SK-N-SH treated with all-trans-retinoic acid at 6 μM for 48 hours (cell line): ENCODE results near the gene CLDN5.

Source experiments
- ATAC-seq: fragments of 200-7000 bp; cut with Tn5 transposase; 3 replicates; pipeline ENCODE4 v1.9.1; 2020; ENCODE audit warnings: mild to moderate bottlenecking, moderate library complexity
- ARNTL ChIP-seq: fragments of 450-650 bp; formaldehyde crosslinking; IDR thresholded peaks from 2 replicates; pipeline ENCODE4 v1.5.0; 2020; ENCODE audit warnings: low read depth, mild to moderate bottlenecking, moderate library complexity, borderline replicate concordance
- BACH2 ChIP-seq: fragments of 250-450 bp; sonication (Bioruptor Pico); IDR thresholded peaks from 2 replicates; pipeline ENCODE4 v1.9.0; 2021; ENCODE audit warnings: mild to moderate bottlenecking, borderline replicate concordance
- CREB5 ChIP-seq: fragments of 250-450 bp; sonication (Bioruptor Pico); IDR thresholded peaks from 2 replicates; pipeline ENCODE4 v1.5.1; 2020; ENCODE audit warnings: low read depth, mild to moderate bottlenecking, moderate library complexity
- CSDC2 ChIP-seq: fragments of 250-450 bp; sonication (Bioruptor Pico); IDR thresholded peaks from 2 replicates; pipeline ENCODE4 v1.5.0; 2020; ENCODE audit warnings: mild to moderate bottlenecking, moderate library complexity
- CSRNP3 ChIP-seq: fragments of 250-450 bp; sonication (Bioruptor Pico); IDR thresholded peaks from 2 replicates; pipeline ENCODE4 v1.5.1; 2021; ENCODE audit warnings: mild to moderate bottlenecking, moderate library complexity
- ESRRG ChIP-seq: fragments of 250-450 bp; sonication (Bioruptor Pico); IDR thresholded peaks from 2 replicates; pipeline ENCODE4 v1.6.1; 2021; ENCODE audit warnings: mild to moderate bottlenecking
- GLIS3 ChIP-seq: fragments of 250-450 bp; sonication (Bioruptor Pico); IDR thresholded peaks from 2 replicates; pipeline ENCODE4 v1.5.0; 2020; ENCODE audit warnings: mild to moderate bottlenecking, moderate library complexity
- ISL1 ChIP-seq: fragments of 250-450 bp; sonication (Bioruptor Pico); IDR thresholded peaks from 2 replicates; pipeline ENCODE4 v2.1.2; 2022; ENCODE audit warnings: mild to moderate bottlenecking, moderate library complexity
- OSR1 ChIP-seq: fragments of 250-450 bp; sonication (Bioruptor Pico); IDR thresholded peaks from 2 replicates; pipeline ENCODE4 v1.8.0; 2022; ENCODE audit warnings: moderate library complexity, mild to moderate bottlenecking, inconsistent platforms
- PATZ1 ChIP-seq: fragments of 250-450 bp; sonication (Bioruptor Pico); IDR thresholded peaks from 2 replicates; pipeline ENCODE4 v1.8.0; 2020; ENCODE audit warnings: mild to moderate bottlenecking, moderate library complexity, borderline replicate concordance
- POU6F1 ChIP-seq: fragments of 250-450 bp; sonication (Bioruptor Pico); IDR thresholded peaks from 2 replicates; pipeline ENCODE4 v1.8.0; 2021; ENCODE audit warnings: low read depth, mild to moderate bottlenecking, moderate library complexity, borderline replicate concordance
- PPARA ChIP-seq: fragments of 250-450 bp; sonication (Bioruptor Pico); IDR thresholded peaks from 2 replicates; pipeline ENCODE4 v1.5.0; 2020; ENCODE audit warnings: mild to moderate bottlenecking, borderline replicate concordance
- RARB ChIP-seq: fragments of 250-450 bp; sonication (Bioruptor Pico); IDR thresholded peaks from 2 replicates; pipeline ENCODE4 v1.8.0; 2021; ENCODE audit warnings: mild to moderate bottlenecking, moderate library complexity
- SNAI2 ChIP-seq: fragments of 250-450 bp; sonication (Bioruptor Pico); IDR thresholded peaks from 2 replicates; pipeline ENCODE4 v1.5.0; 2020; ENCODE audit warnings: mild to moderate bottlenecking, moderate library complexity
- TCF4 ChIP-seq: fragments of 250-450 bp; sonication (Bioruptor Pico); IDR thresholded peaks from 2 replicates; pipeline ENCODE4 v1.8.0; 2021; ENCODE audit warnings: mild to moderate bottlenecking, moderate library complexity, borderline replicate concordance
- TOX ChIP-seq: fragments of 250-450 bp; sonication (Bioruptor Pico); IDR thresholded peaks from 2 replicates; pipeline ENCODE4 v1.8.0; 2021; ENCODE audit warnings: mild to moderate bottlenecking, moderate library complexity, borderline replicate concordance
- ZC3H10 ChIP-seq: fragments of 250-450 bp; sonication (Bioruptor Pico); IDR thresholded peaks from 2 replicates; pipeline ENCODE4 v1.5.1; 2021; ENCODE audit warnings: mild to moderate bottlenecking, moderate library complexity
- ZFP3 ChIP-seq: fragments of 250-450 bp; sonication (Bioruptor Pico); IDR thresholded peaks from 2 replicates; pipeline ENCODE4 v1.5.0; 2020; ENCODE audit warnings: mild to moderate bottlenecking, moderate library complexity
- ZFP30 ChIP-seq: fragments of 450-650 bp; formaldehyde crosslinking; IDR thresholded peaks from 2 replicates; pipeline ENCODE4 v1.5.0; 2022; ENCODE audit warnings: mild to moderate bottlenecking, moderate library complexity
- ZNF565 ChIP-seq: fragments of 450-650 bp; formaldehyde crosslinking; conservative IDR thresholded peaks from 2 replicates; pipeline ENCODE4 v1.5.0; 2020; ENCODE audit warnings: low read depth, mild to moderate bottlenecking, moderate library complexity
- ZNF70 ChIP-seq: fragments of 450-650 bp; formaldehyde crosslinking; IDR thresholded peaks from 2 replicates; pipeline ENCODE4 v1.5.0; 2020; ENCODE audit warnings: mild to moderate bottlenecking, moderate library complexity
- ZNF8 ChIP-seq: fragments of 450-650 bp; formaldehyde crosslinking; IDR thresholded peaks from 2 replicates; pipeline ENCODE4 v1.5.0; 2020; ENCODE audit warnings: mild to moderate bottlenecking, moderate library complexity

The CLDN5 gene

GRCh38 chr22:19488285-19488684 is 35.9 kb downstream of the CLDN5 start:
- ATAC-seq, result no peak
- no peak for TF ChIP-seq POU6F1
- TF ChIP-seq PPARA (CRISPR knock-in tag), result no peak
- TF ChIP-seq BACH2, result no peak
- no peak for TF ChIP-seq ISL1 (CRISPR knock-in tag)
- TF ChIP-seq SNAI2 (CRISPR knock-in tag), result no peak
- no peak for TF ChIP-seq ZFP3
- TF ChIP-seq ZFP30 (CRISPR knock-in tag), result no peak
- no peak for TF ChIP-seq ZC3H10 (CRISPR knock-in tag)
- TF ChIP-seq ZNF70 (CRISPR knock-in tag), result no peak
- TF ChIP-seq ARNTL (CRISPR knock-in tag), result no peak
- no peak for TF ChIP-seq OSR1 (CRISPR knock-in tag)
- TF ChIP-seq TOX (CRISPR knock-in tag), result no peak
- no peak for TF ChIP-seq TCF4 (CRISPR knock-in tag)
- no peak for TF ChIP-seq GLIS3 (CRISPR knock-in tag)
- no peak for TF ChIP-seq PATZ1 (CRISPR knock-in tag)
- no peak for TF ChIP-seq ZNF8 (CRISPR knock-in tag)

- TF ChIP-seq PPARA (CRISPR knock-in tag) (no peak), CSDC2 (CRISPR knock-in tag) (no peak)
- TF ChIP-seq, all 23 proteins: peak for 0
- ATAC-seq, result no peak
Observed at GRCh38 chr22:19483481-19484244, 40.5 kb downstream of the CLDN5 start.

- TF ChIP-seq CREB5 (CRISPR knock-in tag) (no peak), RARB (CRISPR knock-in tag) (no peak), ZNF565 (CRISPR knock-in tag) (no peak), OSR1 (CRISPR knock-in tag) (no peak), PPARA (CRISPR knock-in tag) (no peak), PATZ1 (CRISPR knock-in tag) (no peak), ESRRG (CRISPR knock-in tag) (no peak)
- TF ChIP-seq, all 23 proteins: peak for 0
- no peak for ATAC-seq
Observed at GRCh38 chr22:19482297-19482696, 41.9 kb downstream of the CLDN5 start.

- ATAC-seq, result no peak
- no peak for TF ChIP-seq CSRNP3 (CRISPR knock-in tag)
- no peak for TF ChIP-seq PATZ1 (CRISPR knock-in tag)
- TF ChIP-seq, all 23 proteins: peak for 0
Observed at GRCh38 chr22:19480789-19481188, 43.4 kb downstream of the CLDN5 start.
